ENCODE measurements around the gene ROR1.

DNA sequence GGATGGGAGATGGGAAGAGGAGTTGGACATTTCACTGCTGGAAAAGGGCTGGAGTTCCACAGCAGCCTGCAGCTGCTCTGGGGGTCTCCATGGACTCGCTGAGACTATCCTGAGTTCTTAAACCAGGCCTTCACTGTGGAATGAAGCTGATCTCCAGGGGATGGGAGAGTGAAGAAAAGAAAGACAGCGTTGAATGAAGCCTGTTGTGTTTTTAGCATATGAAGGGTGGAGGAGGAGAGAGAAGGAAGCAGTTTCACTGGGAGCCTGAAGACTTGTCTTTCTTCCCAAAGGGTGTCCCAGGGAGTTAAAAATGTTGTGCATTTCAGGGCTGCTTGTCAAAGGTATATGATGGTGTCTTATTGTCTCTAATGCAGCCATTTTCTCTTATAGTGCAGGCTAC lies 9.2 kb downstream of the ROR1 start:
- TF ChIP-seq, protein P1, sequence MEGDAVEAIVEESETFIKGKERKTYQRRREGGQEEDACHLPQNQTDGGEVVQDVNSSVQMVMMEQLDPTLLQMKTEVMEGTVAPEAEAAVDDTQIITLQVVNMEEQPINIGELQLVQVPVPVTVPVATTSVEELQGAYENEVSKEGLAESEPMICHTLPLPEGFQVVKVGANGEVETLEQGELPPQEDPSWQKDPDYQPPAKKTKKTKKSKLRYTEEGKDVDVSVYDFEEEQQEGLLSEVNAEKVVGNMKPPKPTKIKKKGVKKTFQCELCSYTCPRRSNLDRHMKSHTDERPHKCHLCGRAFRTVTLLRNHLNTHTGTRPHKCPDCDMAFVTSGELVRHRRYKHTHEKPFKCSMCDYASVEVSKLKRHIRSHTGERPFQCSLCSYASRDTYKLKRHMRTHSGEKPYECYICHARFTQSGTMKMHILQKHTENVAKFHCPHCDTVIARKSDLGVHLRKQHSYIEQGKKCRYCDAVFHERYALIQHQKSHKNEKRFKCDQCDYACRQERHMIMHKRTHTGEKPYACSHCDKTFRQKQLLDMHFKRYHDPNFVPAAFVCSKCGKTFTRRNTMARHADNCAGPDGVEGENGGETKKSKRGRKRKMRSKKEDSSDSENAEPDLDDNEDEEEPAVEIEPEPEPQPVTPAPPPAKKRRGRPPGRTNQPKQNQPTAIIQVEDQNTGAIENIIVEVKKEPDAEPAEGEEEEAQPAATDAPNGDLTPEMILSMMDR (IDR thresholded peaks at IDR 0.05; ENCODE audit: extremely low read depth in 1 of 2, insufficient read depth in 1 of 2, low read depth in 1 of 2, low read length in 2 of 2) = no peak
- no peak for TF ChIP-seq EZH2 (IDR thresholded peaks at IDR 0.05; ENCODE audit: borderline replicate concordance, low read depth, low read length, severe bottlenecking)
- no peak for TF ChIP-seq POLR2A (IDR thresholded peaks at IDR 0.05; ENCODE audit: low read depth, low read length)
- no peak for TF ChIP-seq JUN (IDR thresholded peaks at IDR 0.05; ENCODE audit: borderline replicate concordance, insufficient read depth, insufficient read length, low read depth)

Measured in endothelial cell of umbilical vein (primary cell).